Common myeloid progenitor, CD34-positive (primary cell): Measurements from ENCODE around the gene HS3ST4.
"Not testable (repeated sequence)": the region's sequence is repeated elsewhere in the genome, so short reads cannot be mapped to it uniquely, and the experiment has no call there.

Experiments used
- CTCF ChIA-PET: fragments of 350-600 bp; sonication (Branson Sonifier 250); formaldehyde crosslinking; loops from one replicate; lab custom pipeline; 2021; ENCODE audit warnings: antibody characterized with exemption; lab: Charles Lee
- POLR2A ChIA-PET: fragments of 350-600 bp; sonication (Branson Sonifier 250); formaldehyde crosslinking; loops from one replicate; lab custom pipeline; 2021; ENCODE audit warnings: antibody characterized with exemption; lab: Charles Lee
- DNase-seq, 3 donors: peaks; one replicate each; pipeline versions ENCODE4 v3.0.0 to v3.0.0-alpha.2; 2013
- H3K27ac ChIP-seq, 2 experiments: 1 replicate in 1 of 2; 2 replicates in 1 of 2; pipeline ENCODE4 v1.7.0; 2013; ENCODE audit warnings: inconsistent platforms in 2 of 2, low read length in 2 of 2, mild to moderate bottlenecking in 2 of 2, low read depth in 1 of 2, moderate library complexity in 1 of 2; ENCODE audit not compliant: severe bottlenecking in 2 of 2, insufficient read depth in 1 of 2, poor library complexity in 1 of 2
- H3K27me3 ChIP-seq, 5 experiments: replicated peaks in 2 of 5; 1 replicate in 3 of 5; 2 replicates in 2 of 5; pipeline versions ENCODE4 v1.6.1 to v1.7.0; 2013; ENCODE audit warnings: low read length in 4 of 5, mild to moderate bottlenecking in 2 of 5, moderate library complexity in 2 of 5, inconsistent platforms in 1 of 5; ENCODE audit not compliant: insufficient read depth in 5 of 5, control insufficient read depth in 4 of 5
- H3K36me3 ChIP-seq, 4 experiments: 1 replicate in 2 of 4; 2 replicates in 2 of 4; pipeline versions ENCODE4 v1.6.1 to v1.7.0; 2013; ENCODE audit warnings: low read length in 3 of 4, control low read depth in 1 of 4, mild to moderate bottlenecking in 1 of 4; ENCODE audit not compliant: control insufficient read depth in 4 of 4, insufficient read depth in 4 of 4
- H3K4me1 ChIP-seq, 4 experiments: 1 replicate in 3 of 4; 2 replicates in 1 of 4; pipeline versions ENCODE4 v1.6.1 to v1.7.1; 2013; ENCODE audit warnings: low read length in 3 of 4, mild to moderate bottlenecking in 3 of 4, control low read depth in 1 of 4, inconsistent platforms in 1 of 4, moderate library complexity in 1 of 4; ENCODE audit not compliant: control insufficient read depth in 4 of 4, insufficient read depth in 4 of 4; ENCODE audit errors: control extremely low read depth in 1 of 4
- H3K4me3 ChIP-seq, 7 experiments: 1 replicate in 4 of 7; 2 replicates in 3 of 7; pipeline versions ENCODE4 v1.5.1 to v1.7.0; 2013; ENCODE audit warnings: mild to moderate bottlenecking in 7 of 7, low read length in 6 of 7, moderate library complexity in 6 of 7, inconsistent platforms in 2 of 7, low read depth in 2 of 7, control low read depth in 1 of 7; ENCODE audit not compliant: insufficient read depth in 4 of 7, control insufficient read depth in 1 of 7; ENCODE audit errors: extremely low read depth in 1 of 7
- H3K9me3 ChIP-seq, 5 experiments: 1 replicate in 4 of 5; 2 replicates in 1 of 5; pipeline versions ENCODE4 v1.6.1 to v1.7.1; 2013; ENCODE audit warnings: low read length in 4 of 5, mild to moderate bottlenecking in 2 of 5, inconsistent platforms in 1 of 5, low read depth in 1 of 5, moderate library complexity in 1 of 5; ENCODE audit not compliant: control insufficient read depth in 4 of 5, insufficient read depth in 2 of 5; ENCODE audit errors: control extremely low read depth in 1 of 5
- WGBS: methylation state at CpG from one replicate; pipeline ENCODE4 v1.1.5; 2013; ENCODE audit not compliant: insufficient coverage; 5-methylcytosine and 5-hydroxymethylcytosine counted together

The HS3ST4 gene

GRCh38 chr16:26012376-26012775, 320.6 kb downstream of the HS3ST4 start:
- Histone ChIP-seq H3K27ac (no peak overlapping the region), H3K4me1 (no peaks in the 10 kb centered on the region), H3K27me3 (no peaks in the 10 kb centered on the region), H3K9me3 (peaks cover 2 to 22% (median 2%) of the 10 kb centered on the region in 5 experiments), H3K36me3 (no peaks in the 10 kb centered on the region), H3K4me3 (no peak overlapping the region)
- no peak for DNase-seq
- WGBS, result no CpG with 5 or more reads among the region's 1 CpG
- ChIA-PET POLR2A (no interaction called here), CTCF (no interaction called here)

GRCh38 chr16:26015776-26016175, 324.0 kb downstream of the HS3ST4 start:
- Histone ChIP-seq H3K4me3 (no peak overlapping the region), H3K27me3 (no peaks in the 10 kb centered on the region), H3K9me3 (peaks cover 2 to 20% (median 3%) of the 10 kb centered on the region in 5 experiments), H3K4me1 (peaks cover 0 to 15% (median 7%) of the 10 kb centered on the region in 4 experiments), H3K27ac (no peak overlapping the region), H3K36me3 (no peaks in the 10 kb centered on the region)
- CTCF ChIA-PET, result no interaction called here
- POLR2A ChIA-PET, result no interaction called here
- no peak for DNase-seq
- WGBS, result 100% methylated on average over 2 of the region's 3 CpGs

- Histone ChIP-seq H3K36me3 (no peaks in the 10 kb centered on the region), H3K27me3 (no peaks in the 10 kb centered on the region), H3K9me3 (peaks cover 2 to 20% (median 3%) of the 10 kb centered on the region in 5 experiments), H3K4me3 (no peak overlapping the region), H3K27ac (no peak overlapping the region), H3K4me1 (peaks cover 0 to 15% (median 7%) of the 10 kb centered on the region in 4 experiments)
- WGBS, result no CpG with 5 or more reads among the region's 2 CpGs
- DNase-seq, result no peak
- POLR2A ChIA-PET, result no interaction called here
- CTCF ChIA-PET, result no interaction called here
Observed at GRCh38 chr16:26016989-26017388, 325.2 kb downstream of the HS3ST4 start.

- Histone ChIP-seq H3K9me3 (peaks cover under 1 to 18% (median 3%) of the 10 kb centered on the region in 5 experiments), H3K36me3 (no peaks in the 10 kb centered on the region), H3K27me3 (no peaks in the 10 kb centered on the region), H3K4me3 (no peak overlapping the region), H3K4me1 (peaks cover 0 to 15% (median 7%) of the 10 kb centered on the region in 4 experiments), H3K27ac (no peak overlapping the region)
- peak; percentile 15 to 76 (median 66) for DNase-seq
- POLR2A ChIA-PET, result no interaction called here
- 0% methylated on average over 3 of the region's 12 CpGs for WGBS
- CTCF ChIA-PET, result no interaction called here
Observed at GRCh38 chr16:26019381-26020242, 327.9 kb downstream of the HS3ST4 start.

- no peak for DNase-seq
- 97% methylated on average over 7 of the region's 9 CpGs for WGBS
- no peaks in the 10 kb centered on the region for H3K36me3 ChIP-seq
- ChIA-PET POLR2A (no interaction called here), CTCF (no interaction called here)
- no peaks in the 10 kb centered on the region for H3K4me1 ChIP-seq
- H3K27ac ChIP-seq, result no peak overlapping the region
- H3K27me3 ChIP-seq, result no peaks in the 10 kb centered on the region
- H3K9me3 ChIP-seq, result no peaks in the 10 kb centered on the region
- H3K4me3 ChIP-seq, result no peak overlapping the region
Observed at GRCh38 chr16:26026709-26027450, 335.1 kb downstream of the HS3ST4 start.

GRCh38 chr16:26031286-26031685, 339.5 kb downstream of the HS3ST4 start:
- ChIA-PET POLR2A (no interaction called here), CTCF (no interaction called here)
- Histone ChIP-seq H3K4me1 (no peaks in the 10 kb centered on the region), H3K36me3 (no peaks in the 10 kb centered on the region), H3K27me3 (peaks cover 0 to 2% (median 0%) of the 10 kb centered on the region in 5 experiments), H3K27ac (no peak overlapping the region), H3K4me3 (no peak overlapping the region), H3K9me3 (no peaks in the 10 kb centered on the region)
- 88% methylated on average over 3 of the region's 9 CpGs for WGBS
- DNase-seq, result no peak

- H3K36me3 ChIP-seq, H3K4me1 ChIP-seq, H3K27me3 ChIP-seq, POLR2A ChIA-PET, H3K4me3 ChIP-seq, DNase-seq, H3K27ac ChIP-seq, H3K9me3 ChIP-seq, CTCF ChIA-PET: not testable (repeated sequence)
- 89% methylated on average over 18 of the region's 18 CpGs for WGBS
Observed at GRCh38 chr16:26032661-26033060, 340.9 kb downstream of the HS3ST4 start.
